Dendritic cell treated with granulocyte-macrophage colony-stimulating factor and Interleukin-4, amounts not matched to agents 40 ng/mL and 50 ng/mL, for 4 days (primary cell): ENCODE data around the gene GGTLC2.

ENCODE experiments used
- H3K27ac Mint-ChIP-seq: one replicate; pipeline ENCODE4 v1.8.0; 2022; ENCODE audit warnings: mild to moderate bottlenecking, mixed read lengths
- H3K27me3 Mint-ChIP-seq: one replicate; pipeline ENCODE4 v1.8.0; 2022; ENCODE audit warnings: mild to moderate bottlenecking, mixed read lengths
- H3K36me3 Mint-ChIP-seq: one replicate; pipeline ENCODE4 v1.8.0; 2022; ENCODE audit warnings: low read depth, mixed read lengths
- H3K4me1 Mint-ChIP-seq: one replicate; pipeline ENCODE4 v1.8.0; 2022; ENCODE audit warnings: low read depth, mixed read lengths
- H3K4me3 Mint-ChIP-seq: one replicate; pipeline ENCODE4 v1.8.0; 2022; ENCODE audit warnings: mild to moderate bottlenecking, moderate library complexity, mixed read lengths
- H3K9me3 Mint-ChIP-seq: one replicate; pipeline ENCODE4 v1.8.0; 2022; ENCODE audit warnings: mixed read lengths
- intact Hi-C: fragments of 100-400 bp; cut with micrococcal nuclease; formaldehyde crosslinking; loops from one replicate; pipeline ENCODE4 v1.15.0; 2022

Gene GGTLC2

GRCh38 chr22:22669093-22669492 is 24.7 kb downstream of the GGTLC2 start:
- no peak overlapping the region for H3K27ac Mint-ChIP-seq
- no peaks in the 10 kb centered on the region for H3K36me3 Mint-ChIP-seq
- no peaks in the 10 kb centered on the region for H3K4me1 Mint-ChIP-seq
- no peaks in the 10 kb centered on the region for H3K9me3 Mint-ChIP-seq
- intact Hi-C loops, result no loop called here
- no peak overlapping the region for H3K4me3 Mint-ChIP-seq
- H3K27me3 Mint-ChIP-seq, result peaks cover 8% of the 10 kb centered on the region

GRCh38 chr22:22670076-22670795 is 25.8 kb downstream of the GGTLC2 start:
- H3K36me3 Mint-ChIP-seq, result no peaks in the 10 kb centered on the region
- H3K4me1 Mint-ChIP-seq, result no peaks in the 10 kb centered on the region
- peaks cover 12% of the 10 kb centered on the region for H3K27me3 Mint-ChIP-seq
- H3K27ac Mint-ChIP-seq, result no peak overlapping the region
- intact Hi-C loops, result no loop called here
- H3K4me3 Mint-ChIP-seq, result no peak overlapping the region
- no peaks in the 10 kb centered on the region for H3K9me3 Mint-ChIP-seq

- H3K4me1 Mint-ChIP-seq, result no peaks in the 10 kb centered on the region
- intact Hi-C loops, result no loop called here
- H3K9me3 Mint-ChIP-seq, result no peaks in the 10 kb centered on the region
- H3K27ac Mint-ChIP-seq, result no peak overlapping the region
- no peaks in the 10 kb centered on the region for H3K36me3 Mint-ChIP-seq
- H3K27me3 Mint-ChIP-seq, result peaks cover 13% of the 10 kb centered on the region
- no peak overlapping the region for H3K4me3 Mint-ChIP-seq
Observed at GRCh38 chr22:22671506-22671905, 27.1 kb downstream of the GGTLC2 start.

GRCh38 chr22:22673099-22673498 is 28.7 kb downstream of the GGTLC2 start:
- H3K9me3 Mint-ChIP-seq, result no peaks in the 10 kb centered on the region
- H3K4me3 Mint-ChIP-seq, result no peak overlapping the region
- H3K27me3 Mint-ChIP-seq, result peaks cover 18% of the 10 kb centered on the region
- no peaks in the 10 kb centered on the region for H3K36me3 Mint-ChIP-seq
- no peaks in the 10 kb centered on the region for H3K4me1 Mint-ChIP-seq
- intact Hi-C loops, result no loop called here
- no peak overlapping the region for H3K27ac Mint-ChIP-seq

GRCh38 chr22:22673628-22674027 is 29.2 kb downstream of the GGTLC2 start:
- Mint-ChIP-seq H3K27me3 (peaks cover 18% of the 10 kb centered on the region), H3K27ac (no peak overlapping the region), H3K4me3 (no peak overlapping the region)

GRCh38 chr22:22674467-22674866 is 30.1 kb downstream of the GGTLC2 start:
- intact Hi-C loops, result no loop called here
- Mint-ChIP-seq H3K36me3 (no peaks in the 10 kb centered on the region), H3K9me3 (no peaks in the 10 kb centered on the region), H3K4me1 (no peaks in the 10 kb centered on the region), H3K27me3 (peaks cover 20% of the 10 kb centered on the region), H3K27ac (no peak overlapping the region), H3K4me3 (no peak overlapping the region)

More at GRCh38 chr22:22673628-22674027, 29.2 kb downstream of the GGTLC2 start:
- Mint-ChIP-seq H3K36me3 (no peaks in the 10 kb centered on the region), H3K4me1 (no peaks in the 10 kb centered on the region), H3K9me3 (no peaks in the 10 kb centered on the region)
- intact Hi-C loops, result no loop called here

- H3K27ac Mint-ChIP-seq, result no peak overlapping the region
- intact Hi-C loops, result no loop called here
- H3K27me3 Mint-ChIP-seq, result peaks cover 13% of the 10 kb centered on the region
- no peaks in the 10 kb centered on the region for H3K36me3 Mint-ChIP-seq
- no peak overlapping the region for H3K4me3 Mint-ChIP-seq
- H3K9me3 Mint-ChIP-seq, result no peaks in the 10 kb centered on the region
- no peaks in the 10 kb centered on the region for H3K4me1 Mint-ChIP-seq
Observed at GRCh38 chr22:22678970-22679369, 34.6 kb downstream of the GGTLC2 start.

- no peaks in the 10 kb centered on the region for H3K4me1 Mint-ChIP-seq
- H3K4me3 Mint-ChIP-seq, result no peak overlapping the region
- H3K27me3 Mint-ChIP-seq, result peaks cover 7% of the 10 kb centered on the region
- H3K36me3 Mint-ChIP-seq, result no peaks in the 10 kb centered on the region
- no peak overlapping the region for H3K27ac Mint-ChIP-seq
- intact Hi-C loops, result no loop called here
- H3K9me3 Mint-ChIP-seq, result no peaks in the 10 kb centered on the region
Observed at GRCh38 chr22:22680396-22680795, 36.0 kb downstream of the GGTLC2 start.

- intact Hi-C loops, result no loop called here
- no peaks in the 10 kb centered on the region for H3K36me3 Mint-ChIP-seq
- no peaks in the 10 kb centered on the region for H3K9me3 Mint-ChIP-seq
- H3K27ac Mint-ChIP-seq, result no peak overlapping the region
- H3K4me1 Mint-ChIP-seq, result peaks cover 3% of the 10 kb centered on the region
- no peak overlapping the region for H3K4me3 Mint-ChIP-seq
- H3K27me3 Mint-ChIP-seq, result peaks cover 7% of the 10 kb centered on the region
Observed at GRCh38 chr22:22681221-22681739, 36.9 kb downstream of the GGTLC2 start.

GRCh38 chr22:22682196-22682595 is 37.8 kb downstream of the GGTLC2 start:
- H3K36me3 Mint-ChIP-seq, result no peaks in the 10 kb centered on the region
- peaks cover 12% of the 10 kb centered on the region for H3K4me1 Mint-ChIP-seq
- H3K27me3 Mint-ChIP-seq, result peaks cover 4% of the 10 kb centered on the region
- intact Hi-C loops, result no loop called here
- H3K4me3 Mint-ChIP-seq, result no peak overlapping the region
- H3K27ac Mint-ChIP-seq, result no peak overlapping the region
- H3K9me3 Mint-ChIP-seq, result no peaks in the 10 kb centered on the region

- Mint-ChIP-seq H3K9me3 (no peaks in the 10 kb centered on the region), H3K4me3 (no peak overlapping the region), H3K36me3 (no peaks in the 10 kb centered on the region), H3K4me1 (peaks cover 16% of the 10 kb centered on the region), H3K27ac (no peak overlapping the region), H3K27me3 (peaks cover 2% of the 10 kb centered on the region)
- intact Hi-C loops, result no loop called here
Observed at GRCh38 chr22:22682807-22683667, 38.6 kb downstream of the GGTLC2 start.

- H3K9me3 Mint-ChIP-seq, result no peaks in the 10 kb centered on the region
- H3K27me3 Mint-ChIP-seq, result peaks cover 2% of the 10 kb centered on the region
- no peaks in the 10 kb centered on the region for H3K36me3 Mint-ChIP-seq
- H3K27ac Mint-ChIP-seq, result no peak overlapping the region
- peaks cover 16% of the 10 kb centered on the region for H3K4me1 Mint-ChIP-seq
- no peak overlapping the region for H3K4me3 Mint-ChIP-seq
- intact Hi-C loops, result no loop called here
Observed at GRCh38 chr22:22683668-22684361, 39.4 kb downstream of the GGTLC2 start.

GRCh38 chr22:22684580-22685561 is 40.5 kb downstream of the GGTLC2 start:
- intact Hi-C loops, result no loop called here
- H3K27me3 Mint-ChIP-seq, result no peaks in the 10 kb centered on the region
- H3K27ac Mint-ChIP-seq, result no peak overlapping the region
- H3K36me3 Mint-ChIP-seq, result no peaks in the 10 kb centered on the region
- peaks cover 16% of the 10 kb centered on the region for H3K4me1 Mint-ChIP-seq
- H3K9me3 Mint-ChIP-seq, result no peaks in the 10 kb centered on the region
- no peak overlapping the region for H3K4me3 Mint-ChIP-seq
